MCF 10A (cell line): ENCODE measurements around the gene MRPL39. TPM values are rescaled to one million over a fixed set of nuclear protein-coding genes. Genes with fewer than 3 reads are reported as not detected.

ENCODE experiments used
- BruUV-seq: library from RNA; stranded (reverse); fragments of 400-500 nt; replicated peaks from 2 replicates; lab custom pipeline; 2021; lab: Mats Ljungman, UMichigan
- CTCF ChIA-PET: fragments of 300-600 bp; sonication (Branson Sonifier 250); formaldehyde crosslinking; extraction: SDS; loops from one replicate; lab custom pipeline; 2021; ENCODE audit warnings: antibody characterized with exemption, inconsistent platforms; lab: Yijun Ruan, JAX
- POLR2A ChIA-PET: fragments of 300-600, 350-650 bp; sonication (Branson Sonifier 250); formaldehyde crosslinking; extraction: SDS; loops from one replicate; lab custom pipeline; 2020; ENCODE audit warnings: antibody characterized with exemption, inconsistent platforms; lab: Yijun Ruan, JAX
- DNase-seq: peaks from one replicate; pipeline ENCODE4 v3.0.0-alpha.2; 2018; ENCODE audit not compliant: unreplicated experiment
- H3K27ac Mint-ChIP-seq: one replicate; pipeline ENCODE4 v1.8.0; 2022; ENCODE audit warnings: mild to moderate bottlenecking, low read depth, mixed read lengths; ENCODE audit not compliant: unreplicated experiment
- H3K27me3 Mint-ChIP-seq: one replicate; pipeline ENCODE4 v1.8.0; 2022; ENCODE audit warnings: mixed read lengths; ENCODE audit not compliant: insufficient read depth, unreplicated experiment
- H3K36me3 Mint-ChIP-seq: one replicate; pipeline ENCODE4 v1.8.0; 2022; ENCODE audit warnings: mild to moderate bottlenecking, moderate library complexity, mixed read lengths; ENCODE audit not compliant: insufficient read depth, unreplicated experiment
- H3K4me1 Mint-ChIP-seq: one replicate; pipeline ENCODE4 v1.8.0; 2022; ENCODE audit warnings: mixed read lengths; ENCODE audit not compliant: insufficient read depth, unreplicated experiment
- H3K4me3 Mint-ChIP-seq: one replicate; pipeline ENCODE4 v1.8.0; 2022; ENCODE audit warnings: mild to moderate bottlenecking, moderate library complexity, mixed read lengths; ENCODE audit not compliant: unreplicated experiment
- H3K9me3 Mint-ChIP-seq: one replicate; pipeline ENCODE4 v1.8.0; 2022; ENCODE audit warnings: mixed read lengths; ENCODE audit not compliant: unreplicated experiment
- CTCF ChIP-seq: fragments of 200-600 bp; IDR thresholded peaks from one replicate; pipeline ENCODE4 v1.8.0; 2022; ENCODE audit warnings: antibody characterized with exemption, mild to moderate bottlenecking; ENCODE audit not compliant: unreplicated experiment
- intact Hi-C: fragments of 100-400 bp; cut with micrococcal nuclease; formaldehyde crosslinking; loops from 2 replicates; pipeline ENCODE4 v1.14.1; 2022
- total RNA-seq: library from RNA; stranded (reverse); gene quantifications from 2 replicates; pipeline ENCODE4 v1.2.3, GENCODE V29; 2022

Gene MRPL39
- total RNA-seq, 1 experiment from 2014 or later = 37.1 TPM

- no peak for DNase-seq
- no TSS peak for BruUV-seq
- no peaks in the 10 kb centered on the region for H3K27me3 Mint-ChIP-seq
Measured at GRCh38 chr21:25565272-25566211, 41.7 kb downstream of the MRPL39 start.

GRCh38 chr21:25564349-25564948, 42.8 kb downstream of the MRPL39 start:
- no peaks in the 10 kb centered on the region for H3K27me3 Mint-ChIP-seq
- H3K4me3 Mint-ChIP-seq = no peak overlapping the region
- H3K9me3 Mint-ChIP-seq = no peaks in the 10 kb centered on the region
- peaks cover 11% of the 10 kb centered on the region for H3K36me3 Mint-ChIP-seq
- POLR2A ChIA-PET = no interaction called here
- CTCF ChIA-PET = interaction anchor here (0.6 kb wide), 1 partner anchor 11 kb away, joined by 8 read pairs; no protein-coding TSS in a partner anchor
- no TSS peak for BruUV-seq
- no peaks in the 10 kb centered on the region for H3K4me1 Mint-ChIP-seq
- no peak for DNase-seq
- H3K27ac Mint-ChIP-seq = no peak overlapping the region
- intact Hi-C loops = no loop called here
- no peak for TF ChIP-seq CTCF

More at GRCh38 chr21:25565272-25566211, 41.7 kb downstream of the MRPL39 start:
- Mint-ChIP-seq H3K27ac (no peak overlapping the region), H3K9me3 (no peaks in the 10 kb centered on the region), H3K4me3 (no peak overlapping the region), H3K36me3 (peaks cover 11% of the 10 kb centered on the region), H3K4me1 (no peaks in the 10 kb centered on the region)
- TF ChIP-seq CTCF = no peak
- intact Hi-C loops = no loop called here
- ChIA-PET CTCF (no interaction called here), POLR2A (no interaction called here)

DNA sequence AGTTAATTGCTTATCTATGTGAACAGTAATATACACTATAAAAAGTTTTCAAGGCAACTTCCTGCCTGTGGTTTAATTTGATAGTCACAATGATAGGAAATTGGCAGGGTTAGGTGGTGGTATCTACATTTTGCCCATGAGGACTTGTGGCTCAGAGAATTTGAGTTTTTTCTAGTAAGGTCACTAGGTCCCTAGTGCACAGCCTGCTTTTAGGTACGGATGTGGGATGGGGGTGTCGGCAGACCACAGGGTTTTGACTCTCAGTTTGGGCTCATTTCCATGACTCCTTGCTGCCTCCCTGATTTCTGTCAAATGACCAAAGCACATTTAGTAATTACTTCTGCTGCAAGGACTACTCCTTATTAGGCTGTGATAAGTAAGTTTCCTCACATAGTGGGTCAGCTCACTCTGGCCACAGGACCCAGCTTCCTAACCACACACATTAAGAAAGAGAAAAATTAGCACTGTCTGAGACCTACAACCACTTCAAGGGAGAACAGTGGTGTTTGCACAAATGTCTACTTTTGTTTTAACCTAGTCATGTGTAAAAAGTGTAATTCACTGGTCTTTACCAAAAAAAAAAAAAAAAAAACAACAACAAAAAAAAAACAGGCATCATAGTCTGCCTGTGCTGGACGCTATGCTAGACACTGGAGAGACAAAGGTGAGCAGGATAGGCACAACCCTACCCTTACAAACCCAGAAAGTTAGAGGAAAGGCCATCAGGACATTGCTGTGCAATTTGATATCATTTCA, 43.7 kb downstream of the MRPL39 start:
- CTCF ChIA-PET = no interaction called here
- Mint-ChIP-seq H3K4me3 (no peak overlapping the region), H3K36me3 (peaks cover 11% of the 10 kb centered on the region), H3K9me3 (no peaks in the 10 kb centered on the region), H3K4me1 (no peaks in the 10 kb centered on the region), H3K27ac (no peak overlapping the region), H3K27me3 (no peaks in the 10 kb centered on the region)
- intact Hi-C loops = no loop called here
- BruUV-seq = no TSS peak
- no peak for TF ChIP-seq CTCF
- DNase-seq = no peak
- POLR2A ChIA-PET = no interaction called here

- no peak for DNase-seq
- no TSS peak for BruUV-seq
- ChIA-PET CTCF (no interaction called here), POLR2A (no interaction called here)
- Mint-ChIP-seq H3K27ac (no peak overlapping the region), H3K4me3 (no peak overlapping the region), H3K36me3 (peaks cover 11% of the 10 kb centered on the region), H3K4me1 (no peaks in the 10 kb centered on the region), H3K9me3 (no peaks in the 10 kb centered on the region), H3K27me3 (no peaks in the 10 kb centered on the region)
- no peak for TF ChIP-seq CTCF
- intact Hi-C loops = no loop called here
Measured at GRCh38 chr21:25562660-25563059, 44.6 kb downstream of the MRPL39 start.
